K562 (cell line): ENCODE measurements around the gene BORCS8. TPM values are rescaled to one million over a fixed set of nuclear protein-coding genes. Genes with fewer than 3 reads are reported as not detected.
A peak's percentile ranks its signal among the peaks of the same experiment; 100 is the strongest.

Source experiments
- CREM ChIP-seq: IDR thresholded peaks from 2 replicates; pipeline ENCODE4 v1.6.1; 2014; ENCODE audit warnings: antibody characterized with exemption, low read depth
- ELK1 ChIP-seq: sonication (generic); formaldehyde crosslinking; IDR thresholded peaks from 2 replicates; pipeline ENCODE4 v1.8.1; 2022; ENCODE audit warnings: missing genetic modification reagents
- ETS1 ChIP-seq: conservative IDR thresholded peaks from 2 replicates; pipeline ENCODE4 v1.6.1; 2011; ENCODE audit warnings: low read depth, mild to moderate bottlenecking, low read length; ENCODE audit not compliant: control insufficient read depth
- EZH2 ChIP-seq: IDR thresholded peaks from 2 replicates; pipeline ENCODE4 v1.6.1; 2012; ENCODE audit warnings: low read depth, mild to moderate bottlenecking, inconsistent platforms, low read length, borderline replicate concordance
- GABPB1 ChIP-seq: sonication (generic); formaldehyde crosslinking; IDR thresholded peaks from 2 replicates; pipeline ENCODE4 v1.8.0; 2022; ENCODE audit warnings: mild to moderate bottlenecking, missing genetic modification reagents
- NELFE ChIP-seq: IDR thresholded peaks from 2 replicates; pipeline ENCODE4 v1.6.1; 2011; ENCODE audit warnings: mild to moderate bottlenecking; ENCODE audit not compliant: insufficient read depth, insufficient read length
- PKNOX1 ChIP-seq: fragments of 450-650 bp; IDR thresholded peaks from 2 replicates; pipeline ENCODE4 v1.6.1; 2016
- PTTG1 ChIP-seq: fragments of 450-650 bp; IDR thresholded peaks from 2 replicates; pipeline ENCODE4 v1.6.1; 2016; ENCODE audit warnings: low read depth, mild to moderate bottlenecking, missing genetic modification characterization, missing compliant biosample characterization
- RNF2 ChIP-seq: sonication (generic); IDR thresholded peaks from 2 replicates; pipeline ENCODE4 v1.6.1; 2016
- SETDB1 ChIP-seq: IDR thresholded peaks from one replicate; pipeline ENCODE4 v1.6.1; 2012; ENCODE audit warnings: low read length, control low read depth, inconsistent platforms
- SIN3A ChIP-seq, 2 experiments: fragments of 150-350 bp in 1 of 2; IDR thresholded peaks; 2 replicates each; pipeline ENCODE4 v1.6.1; 2011 to 2016; ENCODE audit warnings: borderline replicate concordance in 2 of 2, low read depth in 2 of 2, low read length in 2 of 2, mild to moderate bottlenecking in 2 of 2, moderate library complexity in 2 of 2; ENCODE audit not compliant: control insufficient read depth in 1 of 2
- ZBTB17 ChIP-seq: fragments of 450-650 bp; formaldehyde crosslinking; IDR thresholded peaks from 2 replicates; pipeline ENCODE4 v1.4.0; 2020; ENCODE audit warnings: mild to moderate bottlenecking
- ZBTB26 ChIP-seq: fragments of 450-650 bp; formaldehyde crosslinking; IDR thresholded peaks from 2 replicates; pipeline ENCODE4 v1.4.0; 2022; ENCODE audit warnings: missing genetic modification characterization
- ZHX1 ChIP-seq: fragments of 150-350 bp; conservative IDR thresholded peaks from 2 replicates; pipeline ENCODE4 v1.6.1; 2014; ENCODE audit warnings: low read length
- ZNF146 ChIP-seq: IDR thresholded peaks from one replicate; pipeline ENCODE4 v1.6.1; 2018; ENCODE audit warnings: missing compliant biosample characterization; ENCODE audit not compliant: unreplicated experiment
- ZNF174 ChIP-seq: fragments of 250-450 bp; sonication (Bioruptor Pico); IDR thresholded peaks from 2 replicates; pipeline ENCODE4 v1.4.0; 2020; ENCODE audit warnings: mild to moderate bottlenecking
- ZNF354B ChIP-seq: fragments of 250-450 bp; sonication (Bioruptor Pico); IDR thresholded peaks from 2 replicates; pipeline ENCODE4 v1.4.0; 2020
- ZNF57 ChIP-seq: fragments of 450-650 bp; formaldehyde crosslinking; IDR thresholded peaks from 2 replicates; pipeline ENCODE4 v1.4.0; 2020; ENCODE audit warnings: mild to moderate bottlenecking, moderate library complexity
- ZNF740 ChIP-seq, 3 experiments: fragments of 200-800 bp in 1 of 3; sonication (Bioruptor generic) in 1 of 3; sonication (generic) in 1 of 3; formaldehyde crosslinking in 1 of 3; IDR thresholded peaks; 2 replicates each; pipeline versions ENCODE4 v1.6.1 to v1.8.0; 2016 to 2022; ENCODE audit warnings: mild to moderate bottlenecking in 2 of 3, missing compliant biosample characterization in 2 of 3, missing genetic modification characterization in 2 of 3, missing genetic modification reagents in 1 of 3
- polyA plus RNA-seq, 8 experiments: library from polyadenylated mRNA; depleted of rRNA in 4 of 8; stranded (reverse) in 5 of 8; unstranded in 3 of 8; fragments of >200 nt; fragmentation: Nextera tagmentation in 2 of 8; fragmentation: Illumina TruSeq in 1 of 8; extraction: Ambion mirVana in 2 of 8; extraction: Trizol in 1 of 8; gene quantifications; 2 replicates each; pipeline versions ENCODE4 v1.2.1 to v1.2.3, GENCODE V29; 2011 to 2014; ENCODE audit warnings: inconsistent platforms in 1 of 8, missing spikeins in 1 of 8
- total RNA-seq, 7 experiments: library from RNA; depleted of rRNA in 6 of 7; stranded (reverse); fragments of >200 nt in 6 of 7; fragmentation: Illumina TruSeq in 2 of 7; extraction: Trizol in 2 of 7; gene quantifications; 2 replicates each; pipeline versions ENCODE4 v1.2.1 to v1.2.3, GENCODE V29; 2011 to 2021; ENCODE audit warnings: low replicate concordance in 1 of 7

BORCS8 gene
- total and polyA plus RNA-seq, 9 of the 15 experiments (the other 6 are each of a cell fraction or from before 2014, with no cell fraction given), result 4.6 to 33.6 (median 16.3) TPM

GRCh38 chr19:19224852-19225494 is 33.0 kb upstream of the BORCS8 start (continued):
- TF ChIP-seq CREM (peak; percentile 78), ELK1 (CRISPR knock-in tag) (peak; percentile 83; the same call in 1 of the 2 replicates), SIN3A (IDR thresholded peaks at IDR 0.05; ENCODE audit: borderline replicate concordance in 2 of 2, control insufficient read depth in 1 of 2, low read depth in 2 of 2, low read length in 2 of 2) (peak; percentile 45 to 50; a peak in 2 of 4 replicates), SETDB1 (no peak), ZHX1 (0 out of 2 replicates have a peak, but pooled peaks have one; percentile 23), ZNF354B (CRISPR knock-in tag) (no peak), ETS1 (no peak), ZNF146 (CRISPR knock-in tag) (no peak), NELFE (no peak), ZNF174 (CRISPR knock-in tag) (no peak), RNF2 (peak; percentile 86), ZBTB26 (CRISPR knock-in tag) (no peak), PTTG1 (tag) (no peak), ZNF740 (CRISPR knock-in tag; IDR thresholded peaks at IDR 0.05) (peak; percentile 91), ZNF740 (tag; IDR thresholded peaks at IDR 0.05) (no peak), ZBTB17 (CRISPR knock-in tag) (peak; percentile 64; the same call in 1 of the 2 replicates), PKNOX1 (no peak), ZNF57 (CRISPR knock-in tag) (no peak), EZH2 (no peak), GABPB1 (CRISPR knock-in tag) (peak; percentile 83)
